NCI-H2107 (cell line): ENCODE data around the gene FZD10.

Experiments
- DNase-seq: peaks from one replicate; lab custom pipeline; 2025; lab: John Stamatoyannopoulos, UW

The FZD10 gene, protein sequence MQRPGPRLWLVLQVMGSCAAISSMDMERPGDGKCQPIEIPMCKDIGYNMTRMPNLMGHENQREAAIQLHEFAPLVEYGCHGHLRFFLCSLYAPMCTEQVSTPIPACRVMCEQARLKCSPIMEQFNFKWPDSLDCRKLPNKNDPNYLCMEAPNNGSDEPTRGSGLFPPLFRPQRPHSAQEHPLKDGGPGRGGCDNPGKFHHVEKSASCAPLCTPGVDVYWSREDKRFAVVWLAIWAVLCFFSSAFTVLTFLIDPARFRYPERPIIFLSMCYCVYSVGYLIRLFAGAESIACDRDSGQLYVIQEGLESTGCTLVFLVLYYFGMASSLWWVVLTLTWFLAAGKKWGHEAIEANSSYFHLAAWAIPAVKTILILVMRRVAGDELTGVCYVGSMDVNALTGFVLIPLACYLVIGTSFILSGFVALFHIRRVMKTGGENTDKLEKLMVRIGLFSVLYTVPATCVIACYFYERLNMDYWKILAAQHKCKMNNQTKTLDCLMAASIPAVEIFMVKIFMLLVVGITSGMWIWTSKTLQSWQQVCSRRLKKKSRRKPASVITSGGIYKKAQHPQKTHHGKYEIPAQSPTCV

GRCh38 chr12:130162267-130162666 lies at the start of gene FZD10:
TSS of gene FZD10 (plus strand) at chr12:130162464. CDS start at chr12:130162943, 479 bp downstream.
- no peak for DNase-seq

DNA sequence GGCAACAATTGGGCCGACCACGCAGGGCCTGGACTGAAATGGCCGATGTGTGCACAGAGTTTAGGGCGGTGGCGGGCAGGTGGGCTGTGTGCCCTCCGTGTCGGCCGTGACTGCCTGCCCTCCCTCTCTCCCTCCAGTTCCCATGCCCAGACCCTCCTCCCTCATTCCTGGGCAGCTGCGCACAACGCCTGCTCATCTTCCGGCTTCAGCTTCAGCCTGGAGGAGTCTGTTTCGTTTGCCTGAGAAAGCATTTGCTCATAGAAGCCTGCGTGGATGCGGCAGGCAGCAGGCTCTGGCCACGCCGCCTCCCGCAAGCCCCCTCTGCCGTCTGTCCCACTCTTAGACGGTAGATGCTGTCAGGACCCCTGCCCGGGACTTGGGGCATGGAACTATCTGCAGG lies 47.3 kb upstream of the FZD10 start:
- DNase-seq: no peak

DNA sequence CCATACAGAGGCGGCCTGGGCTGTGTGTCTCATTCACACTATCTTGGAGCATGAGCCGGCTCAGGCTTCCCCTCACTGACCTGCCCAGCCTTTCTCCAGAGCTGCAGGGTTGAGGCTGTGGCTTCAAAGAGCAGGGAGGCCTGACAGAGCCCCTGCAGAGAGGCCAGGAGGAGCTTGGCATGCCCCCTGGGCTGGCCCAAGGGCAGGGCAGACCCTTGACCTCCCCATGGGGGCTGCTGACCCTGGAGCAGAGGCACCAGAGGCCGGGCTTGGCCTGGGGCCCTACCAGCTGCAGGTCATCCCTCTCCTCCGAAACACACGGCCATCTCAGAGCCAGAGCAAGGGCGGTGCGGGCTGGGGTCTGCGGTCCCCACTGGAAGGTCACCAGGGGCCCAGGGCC lies 46.6 kb upstream of the FZD10 start:
- DNase-seq: no peak

GRCh38 chr12:130116791-130117190 lies 45.5 kb upstream of the FZD10 start:
- DNase-seq: no peak

- DNase-seq: no peak
These were observed 45.0 kb upstream of the FZD10 start for GRCh38 chr12:130117233-130117632.

DNA sequence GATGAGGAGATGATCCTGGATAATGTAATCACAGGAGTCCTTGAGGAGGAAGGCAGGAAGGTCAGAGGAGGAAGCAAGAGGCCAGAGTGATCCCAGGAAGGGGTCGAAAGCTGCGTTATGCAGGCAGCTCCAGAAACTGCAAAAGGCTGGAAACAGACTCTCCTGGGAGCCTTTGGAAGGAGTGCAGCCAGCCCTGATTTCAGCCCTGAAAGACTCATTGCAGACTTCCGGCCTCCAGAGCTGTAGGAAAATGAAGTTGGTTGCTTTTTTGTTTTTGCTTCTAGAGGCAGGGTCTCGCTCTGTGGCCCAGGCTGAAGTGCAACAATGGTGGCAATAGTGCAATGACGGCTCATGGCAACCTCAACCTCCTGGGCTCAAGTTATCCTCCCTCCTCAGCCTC lies 44.6 kb upstream of the FZD10 start:
- no peak for DNase-seq

DNA sequence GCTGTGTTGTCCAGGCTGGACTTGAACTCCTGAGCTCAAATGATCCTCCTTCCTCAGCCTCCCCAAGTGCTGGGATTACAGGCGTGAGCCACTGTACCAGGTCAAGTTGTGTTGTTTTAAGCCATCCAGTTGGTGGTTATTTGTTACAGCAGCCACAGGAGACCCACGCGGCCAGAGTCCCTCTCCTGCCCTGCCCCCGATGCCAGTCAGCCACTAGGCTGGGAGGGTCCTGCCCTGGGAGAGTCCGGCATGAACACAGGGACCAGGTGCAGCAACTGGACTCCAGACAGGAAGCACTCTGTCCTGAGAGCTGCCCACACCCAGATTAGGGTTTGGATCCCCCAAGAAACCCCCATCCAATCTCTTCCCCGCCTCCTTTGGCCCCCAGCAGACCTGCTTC lies 44.1 kb upstream of the FZD10 start:
- no peak for DNase-seq

DNA sequence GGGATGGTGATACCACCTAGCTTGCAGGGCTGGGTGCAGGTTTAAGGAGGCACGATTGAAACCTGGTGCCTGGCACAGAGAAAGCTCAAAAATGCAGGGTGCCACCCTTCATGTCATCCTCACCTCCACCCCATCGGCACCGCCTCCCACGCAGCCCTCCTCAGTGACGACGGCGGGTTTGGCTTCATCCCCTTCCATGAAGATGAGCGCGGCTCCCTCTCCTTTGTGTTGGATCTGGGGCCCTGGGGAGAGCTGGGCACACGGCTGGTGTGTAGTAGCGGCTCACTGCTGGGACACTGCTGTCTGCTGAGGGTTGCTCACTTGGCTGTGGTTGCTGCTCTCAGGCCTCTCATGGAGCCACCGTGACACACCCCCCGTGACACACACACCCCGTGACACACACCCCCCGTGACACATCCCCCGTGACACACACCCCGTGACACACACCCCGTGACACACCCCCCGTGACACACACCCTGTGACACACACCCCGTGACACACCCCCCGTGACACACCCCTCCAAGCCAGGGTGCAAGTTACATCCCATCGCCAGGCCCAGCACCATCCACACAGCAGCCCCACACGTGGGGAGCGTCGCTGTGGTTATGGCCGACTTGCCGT lies 42.9 kb upstream of the FZD10 start:
- no peak for DNase-seq

DNA sequence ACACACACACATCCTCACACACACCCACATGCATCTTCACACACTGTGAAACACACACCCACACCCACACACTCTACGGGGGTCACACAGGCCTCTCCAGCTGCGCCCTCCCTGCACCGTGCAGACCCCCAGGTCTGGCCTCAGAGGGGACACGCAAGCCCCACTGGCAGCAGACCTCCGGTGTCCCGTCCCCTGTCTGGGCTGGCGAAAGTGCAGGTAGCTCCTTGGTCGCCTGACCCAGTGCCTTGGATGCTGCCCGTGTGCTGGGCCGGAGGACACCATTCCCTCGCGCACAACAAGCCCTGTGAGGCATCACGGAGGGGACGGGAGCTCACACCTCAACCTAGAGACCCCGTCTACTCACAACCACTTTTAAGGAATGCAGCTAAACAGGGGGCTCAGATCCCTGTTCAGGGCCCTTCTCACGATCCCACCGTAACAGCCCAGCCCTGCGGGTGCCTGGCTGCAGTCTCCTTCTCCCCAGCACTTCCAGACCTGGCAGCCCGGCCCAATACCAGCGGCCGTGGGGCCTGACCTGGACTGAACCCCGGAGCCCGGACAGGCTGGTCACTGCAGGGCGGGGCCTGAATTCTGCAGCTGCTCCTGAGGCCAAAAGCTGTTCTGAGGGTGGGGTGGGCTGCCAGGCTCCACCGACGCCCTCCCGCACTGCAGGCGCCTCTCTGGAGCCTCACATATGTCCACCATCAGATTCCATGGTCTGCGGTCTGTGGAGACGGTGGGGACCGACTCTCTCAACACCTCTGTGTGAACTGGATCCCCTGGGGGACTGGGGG lies 42.1 kb upstream of the FZD10 start:
- DNase-seq: no peak

DNA sequence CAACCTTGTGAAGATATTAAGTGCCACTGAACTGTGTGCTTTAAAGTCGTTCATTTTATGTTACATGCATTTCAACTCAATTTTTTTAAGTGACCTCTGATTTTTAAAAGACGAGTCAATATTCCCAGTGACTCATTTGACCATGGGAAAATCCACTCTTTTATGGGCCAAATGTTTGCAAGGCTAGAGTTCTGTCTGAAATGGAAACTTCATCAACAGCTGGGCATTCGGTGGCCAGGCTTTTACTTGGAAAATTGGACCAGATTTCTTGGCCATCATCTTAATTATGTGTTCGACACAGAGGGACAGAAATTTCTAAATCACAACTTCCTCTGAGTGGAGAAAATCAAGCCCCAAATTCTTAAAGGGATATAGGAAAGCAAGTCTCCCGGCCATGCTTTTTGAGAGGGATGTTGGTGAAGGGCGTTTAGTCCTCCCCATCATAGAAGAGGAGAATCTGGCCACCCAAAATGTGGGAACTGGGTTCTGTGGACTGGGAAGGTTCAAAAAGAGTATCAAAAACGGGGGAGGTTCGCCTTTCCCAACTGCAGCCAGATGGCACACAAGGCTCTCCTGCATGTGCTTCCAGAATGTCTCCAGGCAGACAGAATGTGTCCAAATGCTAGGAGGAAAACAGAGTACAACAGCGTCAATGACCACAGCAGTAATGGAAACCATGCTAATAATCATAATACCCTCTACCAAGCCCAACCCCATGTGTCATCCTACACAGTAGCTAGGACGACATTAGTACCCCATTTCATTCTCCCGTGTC lies 40.9 kb upstream of the FZD10 start:
- no peak for DNase-seq

- DNase-seq: no peak
These were observed 39.9 kb upstream of the FZD10 start for GRCh38 chr12:130122356-130122755.

DNA sequence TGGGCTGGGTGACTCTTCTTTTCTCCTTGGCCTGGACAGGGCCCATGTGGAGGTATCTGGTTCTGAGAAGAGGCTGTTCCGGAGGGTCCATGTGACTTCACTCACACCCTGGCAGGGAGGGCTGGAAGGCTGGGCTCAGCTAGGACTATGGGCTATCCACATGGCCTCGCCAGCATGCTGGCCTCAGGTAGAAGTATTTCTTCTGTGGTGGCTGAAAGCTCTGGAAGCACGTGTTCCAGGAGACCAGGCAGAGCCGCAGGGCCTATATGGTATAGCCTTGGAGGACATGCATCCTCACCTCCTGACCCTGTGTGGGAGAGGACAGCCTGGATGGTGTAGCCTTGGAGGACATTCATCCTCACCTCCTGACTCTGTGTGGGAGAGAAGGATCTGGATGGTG lies 38.2 kb upstream of the FZD10 start:
- no peak for DNase-seq

DNA sequence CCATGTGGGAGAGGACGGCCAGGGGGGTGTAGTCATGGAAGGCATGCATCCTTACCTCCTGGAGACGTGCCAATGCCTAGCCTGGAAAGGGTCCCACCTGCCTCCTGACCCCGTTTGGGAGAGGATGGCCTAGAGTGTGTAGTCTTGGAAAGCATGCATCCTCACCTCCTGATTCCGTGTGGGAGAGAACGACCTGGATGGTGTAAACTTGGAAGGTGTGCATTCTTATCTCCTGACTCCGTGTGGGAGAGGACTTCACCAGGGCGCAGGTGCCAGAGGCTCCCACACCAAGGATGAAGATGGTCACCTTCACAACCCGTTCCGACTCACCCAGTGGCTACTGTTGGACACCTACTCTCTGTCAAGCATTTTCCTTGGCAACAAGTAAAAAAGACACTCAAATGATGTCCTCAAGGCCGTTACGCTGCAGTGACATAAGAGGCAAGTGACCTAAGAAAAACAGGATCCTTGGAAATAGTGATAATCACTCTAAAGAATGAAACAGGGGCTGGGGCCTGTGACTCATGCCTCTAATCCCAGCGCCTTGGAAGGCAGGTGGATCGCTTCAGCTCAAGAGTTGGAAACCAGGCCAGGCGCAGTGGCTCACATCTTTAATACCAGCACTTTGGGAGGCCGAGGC lies 37.5 kb upstream of the FZD10 start:
- no peak for DNase-seq

DNA sequence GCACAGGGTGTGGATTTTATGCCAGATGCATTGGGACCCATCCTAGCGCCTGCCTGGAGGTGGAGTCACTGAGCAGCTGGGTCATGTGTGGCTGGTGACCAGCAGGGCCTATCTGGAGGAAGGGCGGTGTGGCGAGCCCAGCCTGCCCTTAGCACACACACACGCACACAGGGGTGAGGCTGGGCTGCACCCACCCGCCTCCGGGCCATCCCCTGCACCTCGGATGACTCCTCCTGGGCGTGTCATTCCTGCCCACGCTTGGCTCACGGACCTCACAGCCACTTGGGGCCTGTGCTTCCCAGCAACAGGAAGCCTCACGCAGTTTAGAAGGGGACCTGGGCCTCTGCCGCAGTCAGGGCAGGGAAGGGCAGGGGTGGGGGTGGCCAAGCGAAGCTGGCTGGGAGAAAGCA lies 36.2 kb upstream of the FZD10 start:
- DNase-seq: no peak

GRCh38 chr12:130127532-130127911 lies 34.7 kb upstream of the FZD10 start:
- no peak for DNase-seq

GRCh38 chr12:130127912-130128789 lies 34.1 kb upstream of the FZD10 start:
- no peak for DNase-seq

DNA sequence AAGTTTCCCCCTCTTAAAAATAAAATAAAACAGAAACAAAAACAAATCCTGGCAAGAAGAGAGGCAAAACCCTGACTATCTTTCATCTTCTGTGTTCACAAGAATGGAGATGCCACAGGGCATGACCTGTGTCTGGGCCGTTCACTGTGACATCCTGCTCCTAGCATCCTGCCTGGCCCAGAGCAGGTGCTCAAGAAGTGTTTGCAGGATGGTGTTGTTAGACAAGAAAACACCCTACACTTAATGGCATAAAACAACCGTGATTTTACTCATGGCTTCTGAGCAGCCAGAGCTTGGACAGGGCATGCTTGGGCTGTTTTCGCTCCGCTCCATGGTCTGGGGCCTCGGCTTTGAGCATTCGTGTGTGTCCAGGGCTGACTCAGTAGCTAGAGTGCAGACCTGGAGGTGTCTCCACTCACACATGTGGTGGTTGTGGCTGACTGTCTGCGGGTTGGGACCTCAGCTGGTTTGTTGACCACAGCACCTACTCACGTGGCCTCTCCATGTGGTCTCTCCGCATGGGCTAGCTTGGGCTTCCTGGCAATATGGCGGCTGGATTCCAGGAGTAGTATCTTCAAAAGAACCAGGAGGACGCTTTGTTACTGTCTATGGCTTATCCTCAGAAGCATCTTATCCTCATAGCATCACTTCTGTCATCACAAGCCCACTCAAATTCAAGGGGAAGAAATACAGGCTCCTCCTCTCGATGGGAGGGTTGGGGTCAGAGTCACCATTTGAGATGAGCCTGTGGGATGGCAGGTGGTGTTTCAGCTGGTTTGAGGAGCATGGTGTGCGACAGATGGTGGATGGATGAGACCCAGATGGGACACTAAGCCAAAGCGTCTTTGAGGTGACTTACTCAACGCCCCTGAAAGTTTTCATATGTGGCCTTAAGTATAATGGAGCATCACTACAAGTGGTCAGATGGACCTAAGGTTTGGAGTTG lies 33.2 kb upstream of the FZD10 start:
- DNase-seq: no peak

- DNase-seq: no peak
These were observed 31.9 kb upstream of the FZD10 start for GRCh38 chr12:130130346-130130745.

DNA sequence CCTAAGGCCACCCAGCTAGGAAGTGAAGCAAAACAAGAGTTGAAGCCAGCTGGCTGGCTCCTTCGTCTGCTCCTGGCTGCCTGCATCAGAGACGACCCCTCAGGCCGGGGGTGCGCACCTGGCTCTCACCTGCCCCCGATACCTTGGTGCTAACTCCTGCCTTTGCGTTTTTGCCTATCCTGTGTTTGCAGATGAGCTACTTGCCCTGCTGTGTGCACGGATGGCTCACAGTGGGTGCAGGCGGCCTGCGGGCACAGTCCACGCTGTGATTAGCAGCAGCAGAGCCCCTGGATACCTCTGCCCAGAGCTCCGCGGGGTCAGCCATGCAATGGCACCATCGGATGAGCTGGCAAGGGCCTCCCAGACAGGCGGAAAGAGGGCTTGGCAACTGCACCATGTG lies 31.2 kb upstream of the FZD10 start:
- DNase-seq: no peak
